Lower lobe of right lung (tissue), 2 donors: Measurements from ENCODE around the gene CYTH1. TPM values are rescaled to one million over a fixed set of nuclear protein-coding genes. Genes with fewer than 3 reads are reported as not detected.

Source experiments
- ATAC-seq, 2 donors: fragments of 200-7000 bp; cut with Tn5 transposase; one replicate each; pipeline ENCODE4 v1.9.1; 2020 to 2022; ENCODE audit warnings: mild to moderate bottlenecking in 2 of 2, moderate library complexity in 2 of 2
- DNase-seq: peaks from one replicate; pipeline ENCODE4 v3.0.0-alpha.2; 2020
- H3K27ac ChIP-seq: fragments of 200-600 bp; one replicate; pipeline ENCODE4 v1.8.0; 2022
- H3K27me3 ChIP-seq: fragments of 200-600 bp; one replicate; pipeline ENCODE4 v1.8.0; 2022; ENCODE audit warnings: low read depth
- H3K36me3 ChIP-seq: fragments of 200-600 bp; one replicate; pipeline ENCODE4 v1.8.0; 2022; ENCODE audit warnings: mild to moderate bottlenecking
- H3K4me1 ChIP-seq: fragments of 200-600 bp; one replicate; pipeline ENCODE4 v1.8.0; 2022
- H3K4me3 ChIP-seq: fragments of 200-600 bp; one replicate; pipeline ENCODE4 v1.8.0; 2022; ENCODE audit warnings: mild to moderate bottlenecking
- H3K9me3 ChIP-seq: fragments of 200-600 bp; one replicate; pipeline ENCODE4 v1.8.0; 2022
- CTCF ChIP-seq: fragments of 200-600 bp; IDR thresholded peaks from one replicate; pipeline ENCODE4 v1.8.0; 2022; ENCODE audit warnings: antibody characterized with exemption, mild to moderate bottlenecking
- intact Hi-C: fragments of 100-400 bp; cut with DNase I; formaldehyde crosslinking; loops from one replicate; pipeline ENCODE4 v1.11.0; 2022
- total RNA-seq: library from RNA; stranded (reverse); fragmentation: NEBNext Ultra II Directional; extraction: Animal tissue kit (Norgen Biotek cat#: 25700); gene quantifications from one replicate; pipeline ENCODE4 v1.2.1, GENCODE V29; 2021
- donor health status: DM: no; HTN: yes; CAD: no; lungs with severe emphysema.

CYTH1 gene
- total RNA-seq, 1 donor from 2014 or later = 110 TPM

- Histone ChIP-seq H3K9me3 (no peaks in the 10 kb centered on the region), H3K27ac (no peak overlapping the region), H3K4me3 (no peak overlapping the region), H3K36me3 (no peaks in the 10 kb centered on the region), H3K27me3 (no peaks in the 10 kb centered on the region), H3K4me1 (peaks cover 53% of the 10 kb centered on the region)
- no peak for DNase-seq
- intact Hi-C loops = no loop called here
- no peak for TF ChIP-seq CTCF
- ATAC-seq = no peak
Measured at GRCh38 chr17:78787444-78787843, 5.4 kb upstream of the CYTH1 start.

GRCh38 chr17:78785663-78786057 lies 3.6 kb upstream of the CYTH1 start:
- ATAC-seq (no peak), DNase-seq (no peak)
- H3K4me1 ChIP-seq = peaks cover 47% of the 10 kb centered on the region
- no peak overlapping the region for H3K27ac ChIP-seq
- no peak overlapping the region for H3K4me3 ChIP-seq
- TF ChIP-seq CTCF = no peak
- intact Hi-C loops = no loop called here
- no peaks in the 10 kb centered on the region for H3K27me3 ChIP-seq
- no peaks in the 10 kb centered on the region for H3K36me3 ChIP-seq
- H3K9me3 ChIP-seq = no peaks in the 10 kb centered on the region

- ATAC-seq (no peak), DNase-seq (no peak)
- Histone ChIP-seq H3K4me3 (no peak overlapping the region), H3K36me3 (no peaks in the 10 kb centered on the region), H3K4me1 (peaks cover 47% of the 10 kb centered on the region), H3K27me3 (no peaks in the 10 kb centered on the region), H3K27ac (no peak overlapping the region), H3K9me3 (no peaks in the 10 kb centered on the region)
- TF ChIP-seq CTCF = no peak
- intact Hi-C loops = no loop called here
Measured at GRCh38 chr17:78785011-78785662, 3.1 kb upstream of the CYTH1 start.

GRCh38 chr17:78784352-78784751 lies 2.3 kb upstream of the CYTH1 start:
- ATAC-seq (no peak), DNase-seq (no peak)
- no peaks in the 10 kb centered on the region for H3K27me3 ChIP-seq
- H3K4me3 ChIP-seq = no peak overlapping the region
- H3K36me3 ChIP-seq = no peaks in the 10 kb centered on the region
- no peak for TF ChIP-seq CTCF
- intact Hi-C loops = no loop called here
- peak overlapping the region; percentile 90 for H3K27ac ChIP-seq
- peaks cover 47% of the 10 kb centered on the region for H3K4me1 ChIP-seq
- H3K9me3 ChIP-seq = no peaks in the 10 kb centered on the region

- intact Hi-C loops = no loop called here
- Histone ChIP-seq H3K27ac (peak overlapping the region; percentile 90), H3K36me3 (no peaks in the 10 kb centered on the region), H3K4me3 (no peak overlapping the region), H3K9me3 (no peaks in the 10 kb centered on the region), H3K27me3 (no peaks in the 10 kb centered on the region), H3K4me1 (peaks cover 45% of the 10 kb centered on the region)
- no peak for ATAC-seq
- no peak for DNase-seq
- no peak for TF ChIP-seq CTCF
Measured at GRCh38 chr17:78783711-78784324, 1.7 kb upstream of the CYTH1 start.
